Measurements from ENCODE around the gene ORM2. TPM values are rescaled to one million over a fixed set of nuclear protein-coding genes. Genes with fewer than 3 reads are reported as not detected.
A peak's percentile ranks its signal among the peaks of the same experiment; 100 is the strongest.
"Not testable (repeated sequence)": the region's sequence is repeated elsewhere in the genome, so short reads cannot be mapped to it uniquely, and the experiment has no call there.

The ORM2 gene
- total and polyA plus RNA-seq, 8 donors: 0.46 to 29.9 (median 1.7) TPM

- Histone ChIP-seq H3K4me1 (peaks cover 0 to 42% of the 10 kb centered on the region in 2 donors), H3K4me3 (no peak overlapping the region), H3K27ac (no peak overlapping the region), H3K36me3 (no peaks in the 10 kb centered on the region), H3K9me3 (no peaks in the 10 kb centered on the region), H3K27me3 (no peaks in the 10 kb centered on the region)
- ATAC-seq (no peak), DNase-seq (peak in 2 of 4 donors; percentile 24 to 25)
- intact Hi-C loops (cut with DNase I): no loop called here
- TF ChIP-seq, protein P1, sequence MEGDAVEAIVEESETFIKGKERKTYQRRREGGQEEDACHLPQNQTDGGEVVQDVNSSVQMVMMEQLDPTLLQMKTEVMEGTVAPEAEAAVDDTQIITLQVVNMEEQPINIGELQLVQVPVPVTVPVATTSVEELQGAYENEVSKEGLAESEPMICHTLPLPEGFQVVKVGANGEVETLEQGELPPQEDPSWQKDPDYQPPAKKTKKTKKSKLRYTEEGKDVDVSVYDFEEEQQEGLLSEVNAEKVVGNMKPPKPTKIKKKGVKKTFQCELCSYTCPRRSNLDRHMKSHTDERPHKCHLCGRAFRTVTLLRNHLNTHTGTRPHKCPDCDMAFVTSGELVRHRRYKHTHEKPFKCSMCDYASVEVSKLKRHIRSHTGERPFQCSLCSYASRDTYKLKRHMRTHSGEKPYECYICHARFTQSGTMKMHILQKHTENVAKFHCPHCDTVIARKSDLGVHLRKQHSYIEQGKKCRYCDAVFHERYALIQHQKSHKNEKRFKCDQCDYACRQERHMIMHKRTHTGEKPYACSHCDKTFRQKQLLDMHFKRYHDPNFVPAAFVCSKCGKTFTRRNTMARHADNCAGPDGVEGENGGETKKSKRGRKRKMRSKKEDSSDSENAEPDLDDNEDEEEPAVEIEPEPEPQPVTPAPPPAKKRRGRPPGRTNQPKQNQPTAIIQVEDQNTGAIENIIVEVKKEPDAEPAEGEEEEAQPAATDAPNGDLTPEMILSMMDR (IDR thresholded peaks at IDR 0.05): no peak
Observed at GRCh38 chr9:114316605-114317230, 13.0 kb upstream of the ORM2 start.

- ATAC-seq (no peak), DNase-seq (peak in 2 of 4 donors; percentile 4 to 42)
Observed at GRCh38 chr9:114317665-114318357, 11.9 kb upstream of the ORM2 start.

DNA sequence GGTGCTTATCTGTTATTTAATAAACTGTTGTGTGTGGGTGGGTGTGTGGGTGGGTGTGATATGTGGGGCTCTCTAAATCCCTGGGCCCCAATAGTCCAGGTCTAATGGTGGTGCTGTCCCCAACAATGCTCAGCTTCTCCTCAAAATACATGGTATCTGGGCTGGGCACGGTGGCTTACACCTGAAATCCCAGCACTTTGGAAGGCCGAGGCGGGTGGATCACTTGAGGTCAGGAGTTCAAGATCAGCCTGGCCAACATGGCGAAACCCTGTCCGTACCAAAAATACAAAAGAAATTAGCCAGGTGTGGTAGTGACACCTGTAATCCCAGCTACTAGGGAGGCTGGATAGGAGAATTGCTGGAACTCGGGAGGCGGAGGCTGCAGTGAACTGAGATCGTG lies 11.3 kb upstream of the ORM2 start:
- H3K9me3 ChIP-seq: no peaks in the 10 kb centered on the region
- intact Hi-C loops (cut with DNase I): no loop called here
- H3K27ac ChIP-seq: peak overlapping the region in 1 of 2 donors; percentile 72
- DNase-seq: peak in 1 of 4 donors; percentile 3
- ATAC-seq: no peak
- H3K4me1 ChIP-seq: peaks cover 0 to 51% of the 10 kb centered on the region in 2 donors
- no peak overlapping the region for H3K4me3 ChIP-seq
- H3K36me3 ChIP-seq: no peaks in the 10 kb centered on the region
- TF ChIP-seq, protein P1 (IDR thresholded peaks at IDR 0.05): no peak
- no peaks in the 10 kb centered on the region for H3K27me3 ChIP-seq

More at GRCh38 chr9:114317665-114318357, 11.9 kb upstream of the ORM2 start:
- no peak overlapping the region for H3K4me3 ChIP-seq
- H3K27ac ChIP-seq: peak overlapping the region in 1 of 2 donors; percentile 72
- no peaks in the 10 kb centered on the region for H3K9me3 ChIP-seq
- intact Hi-C loops (cut with DNase I): no loop called here
- no peaks in the 10 kb centered on the region for H3K36me3 ChIP-seq
- TF ChIP-seq, protein P1 (IDR thresholded peaks at IDR 0.05): no peak
- no peaks in the 10 kb centered on the region for H3K27me3 ChIP-seq
- peaks cover 0 to 51% of the 10 kb centered on the region in 2 donors for H3K4me1 ChIP-seq

DNA sequence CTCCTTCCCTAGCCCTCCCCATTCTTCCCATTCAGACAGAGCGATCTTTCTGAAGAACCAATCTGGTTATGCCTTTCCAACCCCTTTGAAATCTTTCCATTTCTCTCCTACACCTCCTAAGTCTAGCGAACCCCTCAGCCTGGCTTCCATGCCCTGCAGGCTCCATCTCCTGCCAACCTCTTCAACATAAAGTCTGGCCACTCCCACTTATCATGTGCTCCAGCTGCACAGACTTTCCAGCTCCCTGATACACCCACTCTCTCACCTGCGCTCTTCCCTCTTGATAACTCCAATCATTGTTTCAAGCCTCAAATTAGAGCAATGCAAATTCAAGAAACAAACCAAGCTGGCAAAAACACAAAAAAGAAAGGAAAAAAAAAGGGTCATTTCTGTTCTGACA lies 10.5 kb upstream of the ORM2 start:
- Histone ChIP-seq H3K4me3 (no peak overlapping the region), H3K36me3 (no peaks in the 10 kb centered on the region), H3K4me1 (peaks cover 0 to 51% of the 10 kb centered on the region in 2 donors), H3K27ac (no peak overlapping the region), H3K27me3 (no peaks in the 10 kb centered on the region), H3K9me3 (no peaks in the 10 kb centered on the region)
- intact Hi-C loops (cut with DNase I): no loop called here
- ATAC-seq (peak; percentile 12), DNase-seq (peak in 1 of 4 donors; percentile 32)
- TF ChIP-seq, protein P1 (IDR thresholded peaks at IDR 0.05): no peak

DNA sequence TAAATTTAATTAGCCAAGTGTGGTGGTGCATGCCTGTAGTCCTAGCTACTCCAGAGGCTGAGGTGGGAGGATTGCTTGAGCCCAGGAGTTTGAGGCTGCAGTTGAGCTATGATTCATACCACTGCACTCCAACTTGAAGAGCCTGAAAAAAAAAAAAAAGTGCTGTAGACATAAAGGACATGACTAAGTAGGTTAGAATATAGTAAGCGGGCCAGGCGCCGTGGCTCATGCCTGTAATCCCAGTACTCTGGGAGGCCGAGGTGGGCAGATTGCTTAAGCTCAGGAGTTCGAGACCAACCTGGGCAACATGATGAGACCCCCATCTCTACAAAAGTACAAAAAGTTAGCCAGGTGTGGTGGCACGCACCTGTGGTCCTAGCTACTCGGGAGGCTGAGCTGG lies 9.0 kb upstream of the ORM2 start:
- H3K27me3 ChIP-seq; H3K9me3 ChIP-seq; intact Hi-C loops (cut with DNase I); H3K36me3 ChIP-seq; H3K4me3 ChIP-seq; H3K27ac ChIP-seq: not testable (repeated sequence)
- DNase-seq (peak in 1 of 4 donors; percentile 36), ATAC-seq (peak; percentile 8)
- H3K4me1 ChIP-seq: peaks cover 0 to 39% of the 10 kb centered on the region in 2 donors
